ENCODE data around the gene CPED1. TPM values are rescaled to one million over a fixed set of nuclear protein-coding genes. Genes with fewer than 3 reads are reported as not detected.
A peak's percentile ranks its signal among the peaks of the same experiment; 100 is the strongest.

The CPED1 gene
- total RNA-seq, 2 donors from 2014 or later, result 77.4 to 126 TPM

DNA sequence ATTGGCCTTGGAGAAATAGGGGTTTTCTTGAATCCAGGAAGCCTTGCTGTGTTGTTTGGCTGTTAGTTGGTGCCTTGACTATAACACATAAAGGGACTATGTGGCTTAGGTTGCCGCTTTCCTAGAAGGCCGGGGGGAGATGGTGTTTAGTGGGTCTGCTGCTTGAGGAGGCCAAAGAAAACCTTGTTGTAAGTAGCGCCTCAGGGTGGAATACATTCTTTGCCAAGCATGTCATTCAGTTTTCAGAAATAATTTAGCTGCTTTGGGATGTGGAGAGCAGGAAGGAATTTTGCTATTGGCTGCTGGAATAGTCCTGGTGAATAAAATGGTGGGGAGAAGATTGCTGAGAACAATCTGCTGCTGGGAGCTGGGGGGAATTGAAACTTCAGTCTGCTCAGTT lies 207.4 kb downstream of the CPED1 start:
- H3K27me3 ChIP-seq (replicated peaks; ENCODE audit: insufficient read depth), result no peaks in the 10 kb centered on the region
- DNase-seq (ENCODE audit: low spot score), result no peak
- H3K36me3 ChIP-seq, result no peaks in the 10 kb centered on the region
- peak overlapping the region; percentile 32 to 54 for H3K27ac ChIP-seq
- H3K4me1 ChIP-seq (ENCODE audit: control insufficient read depth in 1 of 2, low read depth in 2 of 2), result peaks cover 7 to 33% of the 10 kb centered on the region in 2 donors
- ATAC-seq (ENCODE audit: insufficient number of reproducible peaks, low FRiP score, low read depth), result peak; percentile 66
- H3K9me3 ChIP-seq, result no peaks in the 10 kb centered on the region
- peak overlapping the region; percentile 13 for H3K4me3 ChIP-seq
- TF ChIP-seq, protein P1, sequence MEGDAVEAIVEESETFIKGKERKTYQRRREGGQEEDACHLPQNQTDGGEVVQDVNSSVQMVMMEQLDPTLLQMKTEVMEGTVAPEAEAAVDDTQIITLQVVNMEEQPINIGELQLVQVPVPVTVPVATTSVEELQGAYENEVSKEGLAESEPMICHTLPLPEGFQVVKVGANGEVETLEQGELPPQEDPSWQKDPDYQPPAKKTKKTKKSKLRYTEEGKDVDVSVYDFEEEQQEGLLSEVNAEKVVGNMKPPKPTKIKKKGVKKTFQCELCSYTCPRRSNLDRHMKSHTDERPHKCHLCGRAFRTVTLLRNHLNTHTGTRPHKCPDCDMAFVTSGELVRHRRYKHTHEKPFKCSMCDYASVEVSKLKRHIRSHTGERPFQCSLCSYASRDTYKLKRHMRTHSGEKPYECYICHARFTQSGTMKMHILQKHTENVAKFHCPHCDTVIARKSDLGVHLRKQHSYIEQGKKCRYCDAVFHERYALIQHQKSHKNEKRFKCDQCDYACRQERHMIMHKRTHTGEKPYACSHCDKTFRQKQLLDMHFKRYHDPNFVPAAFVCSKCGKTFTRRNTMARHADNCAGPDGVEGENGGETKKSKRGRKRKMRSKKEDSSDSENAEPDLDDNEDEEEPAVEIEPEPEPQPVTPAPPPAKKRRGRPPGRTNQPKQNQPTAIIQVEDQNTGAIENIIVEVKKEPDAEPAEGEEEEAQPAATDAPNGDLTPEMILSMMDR (IDR thresholded peaks at IDR 0.05), result no peak

DNA sequence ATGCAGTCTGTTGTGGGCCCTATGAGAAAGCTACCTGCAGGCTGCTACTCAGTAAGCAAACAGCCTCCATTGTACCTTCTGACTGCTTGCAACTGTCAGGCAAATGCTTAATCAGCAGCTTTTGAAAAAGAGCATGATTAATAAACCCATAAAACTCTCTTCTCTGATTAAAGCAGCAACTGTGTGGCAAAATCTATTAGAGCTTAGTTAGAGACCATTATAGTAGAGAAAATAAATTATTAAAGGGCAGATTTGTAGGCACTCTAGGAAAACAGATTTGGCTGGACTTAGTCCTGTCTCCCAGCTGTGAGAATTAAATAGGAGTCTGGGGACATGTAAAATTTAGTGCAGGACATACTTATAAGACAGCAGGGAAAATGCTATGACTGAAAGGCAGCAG lies 207.8 kb downstream of the CPED1 start:
- ATAC-seq (ENCODE audit: insufficient number of reproducible peaks, low FRiP score, low read depth) (no peak), DNase-seq (ENCODE audit: low spot score) (no peak)
- Histone ChIP-seq H3K27me3 (replicated peaks; ENCODE audit: insufficient read depth) (no peaks in the 10 kb centered on the region), H3K4me3 (peak overlapping the region; percentile 13), H3K9me3 (no peaks in the 10 kb centered on the region), H3K36me3 (no peaks in the 10 kb centered on the region), H3K4me1 (ENCODE audit: control insufficient read depth in 1 of 2, low read depth in 2 of 2) (peaks cover 7 to 33% of the 10 kb centered on the region in 2 donors), H3K27ac (peak overlapping the region in 1 of 2 donors; percentile 54)
- TF ChIP-seq, protein P1 (IDR thresholded peaks at IDR 0.05), result no peak

DNA sequence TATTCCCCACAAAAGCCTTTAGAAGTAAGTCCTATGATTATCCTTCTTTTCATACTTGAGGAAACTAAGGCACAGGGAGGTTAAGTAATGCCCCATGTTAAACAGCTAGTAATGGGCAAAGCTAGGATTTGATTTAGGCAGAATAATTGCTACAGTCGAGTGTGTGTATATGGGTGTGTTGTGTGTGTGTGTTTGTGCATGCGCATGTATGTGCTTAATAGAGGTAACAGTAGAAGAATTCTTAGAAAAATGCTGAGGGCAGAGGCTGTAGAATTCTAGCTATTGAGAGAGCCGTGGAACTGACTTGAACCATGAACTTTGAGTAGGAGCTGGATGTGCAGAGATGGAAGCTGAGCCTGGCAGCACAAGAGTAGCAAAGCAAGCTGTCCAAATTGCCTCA lies 208.9 kb downstream of the CPED1 start:
- no peak for ATAC-seq (ENCODE audit: insufficient number of reproducible peaks, low FRiP score, low read depth)

DNA sequence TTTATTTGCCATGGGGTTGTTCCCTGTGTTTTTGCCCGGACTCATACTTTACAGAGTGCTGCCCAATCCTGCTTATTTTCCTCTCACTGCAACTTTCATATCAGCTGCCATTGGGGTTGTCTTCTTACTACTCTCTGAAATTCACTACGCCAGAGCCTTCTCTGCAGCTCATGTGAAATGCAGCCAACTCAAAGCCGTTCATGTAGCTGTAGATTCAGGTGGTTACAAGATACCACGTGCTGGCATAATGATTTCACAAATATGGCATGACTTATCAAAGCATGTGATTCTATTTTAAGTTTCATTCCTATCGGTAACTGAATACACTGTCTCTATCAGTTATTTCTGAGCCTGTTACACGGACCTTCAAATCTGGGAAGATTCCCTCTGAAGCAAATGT lies 210.0 kb downstream of the CPED1 start:
- TF ChIP-seq, protein P1 (IDR thresholded peaks at IDR 0.05), result no peak
- Histone ChIP-seq H3K4me3 (no peak overlapping the region), H3K27me3 (replicated peaks; ENCODE audit: insufficient read depth) (no peaks in the 10 kb centered on the region), H3K9me3 (no peaks in the 10 kb centered on the region), H3K4me1 (ENCODE audit: control insufficient read depth in 1 of 2, low read depth in 2 of 2) (peaks cover 7 to 28% of the 10 kb centered on the region in 2 donors), H3K27ac (no peak overlapping the region), H3K36me3 (no peaks in the 10 kb centered on the region)
- DNase-seq (ENCODE audit: low spot score) (no peak), ATAC-seq (ENCODE audit: insufficient number of reproducible peaks, low FRiP score, low read depth) (no peak)

More for the DNA sequence above, 208.9 kb downstream of the CPED1 start:
- no peaks in the 10 kb centered on the region for H3K27me3 ChIP-seq (replicated peaks; ENCODE audit: insufficient read depth)
- H3K4me3 ChIP-seq, result no peak overlapping the region
- H3K4me1 ChIP-seq (ENCODE audit: control insufficient read depth in 1 of 2, low read depth in 2 of 2), result peaks cover 7 to 33% of the 10 kb centered on the region in 2 donors
- DNase-seq (ENCODE audit: low spot score), result no peak
- TF ChIP-seq, protein P1 (IDR thresholded peaks at IDR 0.05), result no peak
- no peak overlapping the region for H3K27ac ChIP-seq
- no peaks in the 10 kb centered on the region for H3K36me3 ChIP-seq
- H3K9me3 ChIP-seq, result no peaks in the 10 kb centered on the region

DNA sequence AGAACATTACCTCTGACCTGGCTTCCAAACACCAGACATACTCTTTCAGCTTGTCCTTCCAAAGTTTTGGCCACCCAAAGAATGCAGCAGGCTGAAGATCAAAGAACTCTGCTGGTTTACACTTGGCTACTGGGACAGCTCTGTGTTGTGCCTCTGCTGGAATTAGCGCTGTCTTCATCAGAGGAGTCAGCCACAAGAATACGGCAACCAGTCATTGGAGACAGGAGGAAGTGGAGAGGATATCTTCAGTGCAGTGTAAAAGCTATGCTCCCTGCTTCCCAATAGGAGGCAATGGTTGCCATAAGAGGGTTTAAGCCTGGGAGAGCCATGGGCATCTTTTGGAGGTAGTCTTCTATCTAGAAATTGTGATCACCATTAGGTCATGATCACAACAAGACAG lies 213.6 kb downstream of the CPED1 start:
- H3K9me3 ChIP-seq, result no peaks in the 10 kb centered on the region
- ATAC-seq (ENCODE audit: insufficient number of reproducible peaks, low FRiP score, low read depth) (no peak), DNase-seq (ENCODE audit: low spot score) (no peak)
- H3K36me3 ChIP-seq, result no peaks in the 10 kb centered on the region
- peaks cover 0 to 7% of the 10 kb centered on the region in 2 donors for H3K4me1 ChIP-seq (ENCODE audit: control insufficient read depth in 1 of 2, low read depth in 2 of 2)
- TF ChIP-seq, protein P1 (IDR thresholded peaks at IDR 0.05), result no peak
- no peaks in the 10 kb centered on the region for H3K27me3 ChIP-seq (replicated peaks; ENCODE audit: insufficient read depth)
- no peak overlapping the region for H3K4me3 ChIP-seq
- H3K27ac ChIP-seq, result no peak overlapping the region
